ENCODE data around the gene STK17A.

Gene STK17A

GRCh38 chr7:43652364-43652763, 69.5 kb downstream of the STK17A start:
- no peak for TF ChIP-seq ZFP30 (CRISPR knock-in tag; IDR thresholded peaks at IDR 0.05)
- no peak for ATAC-seq

DNA sequence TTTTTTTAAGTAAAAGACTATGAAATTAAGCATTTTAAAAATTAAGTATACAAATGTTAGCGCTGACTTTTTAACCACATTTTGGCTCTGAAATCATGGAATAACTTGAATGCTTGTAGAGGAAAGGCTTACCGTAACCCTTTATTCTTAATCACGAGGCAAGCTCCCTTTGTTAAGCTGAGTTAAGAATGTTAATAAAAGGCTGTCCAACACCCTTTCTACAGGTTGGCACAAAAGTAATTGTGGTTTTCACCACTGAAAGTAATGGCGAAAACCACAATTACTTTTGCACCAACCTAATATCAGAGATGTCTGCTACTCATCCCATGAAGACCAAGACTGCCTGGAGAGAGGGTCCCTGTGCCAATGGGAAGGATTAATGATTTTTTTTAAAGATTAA, 70.6 kb downstream of the STK17A start:
- no peak for TF ChIP-seq RARB (CRISPR knock-in tag; IDR thresholded peaks at IDR 0.05)
- no peak for TF ChIP-seq ISL1 (CRISPR knock-in tag; IDR thresholded peaks at IDR 0.05)
- TF ChIP-seq ZNF8 (CRISPR knock-in tag; IDR thresholded peaks at IDR 0.05), result no peak
- no peak for TF ChIP-seq CSDC2 (CRISPR knock-in tag; IDR thresholded peaks at IDR 0.05)
- no peak for TF ChIP-seq ZNF565 (CRISPR knock-in tag; conservative IDR thresholded peaks at IDR 0.05; ENCODE audit: low read depth)
- TF ChIP-seq OSR1 (CRISPR knock-in tag; IDR thresholded peaks at IDR 0.05), result no peak
- no peak for TF ChIP-seq PATZ1 (CRISPR knock-in tag; IDR thresholded peaks at IDR 0.05; ENCODE audit: borderline replicate concordance)
- TF ChIP-seq, protein P1, sequence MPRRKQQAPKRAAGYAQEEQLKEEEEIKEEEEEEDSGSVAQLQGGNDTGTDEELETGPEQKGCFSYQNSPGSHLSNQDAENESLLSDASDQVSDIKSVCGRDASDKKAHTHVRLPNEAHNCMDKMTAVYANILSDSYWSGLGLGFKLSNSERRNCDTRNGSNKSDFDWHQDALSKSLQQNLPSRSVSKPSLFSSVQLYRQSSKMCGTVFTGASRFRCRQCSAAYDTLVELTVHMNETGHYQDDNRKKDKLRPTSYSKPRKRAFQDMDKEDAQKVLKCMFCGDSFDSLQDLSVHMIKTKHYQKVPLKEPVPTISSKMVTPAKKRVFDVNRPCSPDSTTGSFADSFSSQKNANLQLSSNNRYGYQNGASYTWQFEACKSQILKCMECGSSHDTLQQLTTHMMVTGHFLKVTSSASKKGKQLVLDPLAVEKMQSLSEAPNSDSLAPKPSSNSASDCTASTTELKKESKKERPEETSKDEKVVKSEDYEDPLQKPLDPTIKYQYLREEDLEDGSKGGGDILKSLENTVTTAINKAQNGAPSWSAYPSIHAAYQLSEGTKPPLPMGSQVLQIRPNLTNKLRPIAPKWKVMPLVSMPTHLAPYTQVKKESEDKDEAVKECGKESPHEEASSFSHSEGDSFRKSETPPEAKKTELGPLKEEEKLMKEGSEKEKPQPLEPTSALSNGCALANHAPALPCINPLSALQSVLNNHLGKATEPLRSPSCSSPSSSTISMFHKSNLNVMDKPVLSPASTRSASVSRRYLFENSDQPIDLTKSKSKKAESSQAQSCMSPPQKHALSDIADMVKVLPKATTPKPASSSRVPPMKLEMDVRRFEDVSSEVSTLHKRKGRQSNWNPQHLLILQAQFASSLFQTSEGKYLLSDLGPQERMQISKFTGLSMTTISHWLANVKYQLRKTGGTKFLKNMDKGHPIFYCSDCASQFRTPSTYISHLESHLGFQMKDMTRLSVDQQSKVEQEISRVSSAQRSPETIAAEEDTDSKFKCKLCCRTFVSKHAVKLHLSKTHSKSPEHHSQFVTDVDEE (CRISPR knock-in tag; IDR thresholded peaks at IDR 0.05), result no peak
- TF ChIP-seq, protein P2, sequence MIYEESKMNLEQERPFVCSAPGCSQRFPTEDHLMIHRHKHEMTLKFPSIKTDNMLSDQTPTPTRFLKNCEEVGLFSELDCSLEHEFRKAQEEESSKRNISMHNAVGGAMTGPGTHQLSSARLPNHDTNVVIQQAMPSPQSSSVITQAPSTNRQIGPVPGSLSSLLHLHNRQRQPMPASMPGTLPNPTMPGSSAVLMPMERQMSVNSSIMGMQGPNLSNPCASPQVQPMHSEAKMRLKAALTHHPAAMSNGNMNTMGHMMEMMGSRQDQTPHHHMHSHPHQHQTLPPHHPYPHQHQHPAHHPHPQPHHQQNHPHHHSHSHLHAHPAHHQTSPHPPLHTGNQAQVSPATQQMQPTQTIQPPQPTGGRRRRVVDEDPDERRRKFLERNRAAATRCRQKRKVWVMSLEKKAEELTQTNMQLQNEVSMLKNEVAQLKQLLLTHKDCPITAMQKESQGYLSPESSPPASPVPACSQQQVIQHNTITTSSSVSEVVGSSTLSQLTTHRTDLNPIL (CRISPR knock-in tag; IDR thresholded peaks at IDR 0.05; ENCODE audit: low read depth), result no peak
- TF ChIP-seq PPARA (CRISPR knock-in tag; IDR thresholded peaks at IDR 0.05; ENCODE audit: borderline replicate concordance), result no peak
- TF ChIP-seq ZFP3 (CRISPR knock-in tag; IDR thresholded peaks at IDR 0.05), result no peak
- no peak for TF ChIP-seq GLIS3 (CRISPR knock-in tag; IDR thresholded peaks at IDR 0.05)
- no peak for TF ChIP-seq ZC3H10 (CRISPR knock-in tag; IDR thresholded peaks at IDR 0.05)
- TF ChIP-seq ZNF70 (CRISPR knock-in tag; IDR thresholded peaks at IDR 0.05), result no peak
- ATAC-seq, result no peak

DNA sequence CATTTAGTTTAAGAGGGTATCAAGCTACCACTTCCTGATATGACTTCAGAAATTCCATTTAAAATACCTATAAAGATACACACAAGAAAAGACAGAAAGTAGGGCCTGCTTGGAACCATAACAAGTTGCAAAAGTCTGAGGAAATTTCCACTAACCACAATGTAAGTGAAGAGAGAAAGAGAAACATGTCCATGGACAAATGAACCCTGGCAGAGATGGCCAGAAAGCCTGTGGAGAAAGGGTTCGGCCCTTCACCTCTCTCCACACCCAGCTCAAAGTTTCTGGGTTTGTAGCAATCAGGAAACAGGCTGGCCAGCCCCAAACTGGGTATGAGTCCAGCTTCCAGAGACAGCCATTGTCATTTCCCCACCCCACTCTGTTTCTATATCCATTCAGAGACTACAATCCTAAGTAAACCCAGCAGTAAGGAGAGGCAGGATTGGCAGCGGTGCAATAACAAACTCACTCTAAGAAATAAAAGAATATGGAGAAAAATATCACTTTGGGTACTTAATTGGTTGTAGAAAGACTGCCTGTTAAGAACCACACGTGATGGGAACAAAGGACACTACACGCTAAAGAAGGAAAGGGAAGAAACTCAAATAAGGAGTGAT, 71.1 kb downstream of the STK17A start:
- no peak for TF ChIP-seq ARNTL (CRISPR knock-in tag; IDR thresholded peaks at IDR 0.05; ENCODE audit: borderline replicate concordance, low read depth)
- TF ChIP-seq ZNF8 (CRISPR knock-in tag; IDR thresholded peaks at IDR 0.05), result no peak
- no peak for TF ChIP-seq ZFP3 (CRISPR knock-in tag; IDR thresholded peaks at IDR 0.05)
- no peak for TF ChIP-seq ISL1 (CRISPR knock-in tag; IDR thresholded peaks at IDR 0.05)
- no peak for TF ChIP-seq OSR1 (CRISPR knock-in tag; IDR thresholded peaks at IDR 0.05)
- TF ChIP-seq, protein P1 (CRISPR knock-in tag; IDR thresholded peaks at IDR 0.05), result no peak
- no peak for ATAC-seq

GRCh38 chr7:43655584-43655983, 72.7 kb downstream of the STK17A start:
- no peak for ATAC-seq
- TF ChIP-seq ZFP3 (CRISPR knock-in tag; IDR thresholded peaks at IDR 0.05) (no peak), ESRRG (CRISPR knock-in tag; IDR thresholded peaks at IDR 0.05) (no peak), TOX (CRISPR knock-in tag; IDR thresholded peaks at IDR 0.05; ENCODE audit: borderline replicate concordance) (no peak), ISL1 (CRISPR knock-in tag; IDR thresholded peaks at IDR 0.05) (no peak), OSR1 (CRISPR knock-in tag; IDR thresholded peaks at IDR 0.05) (no peak), ARNTL (CRISPR knock-in tag; IDR thresholded peaks at IDR 0.05; ENCODE audit: borderline replicate concordance, low read depth) (no peak), POU6F1 (CRISPR knock-in tag; IDR thresholded peaks at IDR 0.05; ENCODE audit: borderline replicate concordance, low read depth) (no peak), GLIS3 (CRISPR knock-in tag; IDR thresholded peaks at IDR 0.05) (no peak), RARB (CRISPR knock-in tag; IDR thresholded peaks at IDR 0.05) (no peak), TCF4 (CRISPR knock-in tag; IDR thresholded peaks at IDR 0.05; ENCODE audit: borderline replicate concordance) (no peak)
- TF ChIP-seq, protein P1 (CRISPR knock-in tag; IDR thresholded peaks at IDR 0.05), result no peak

Data from SK-N-SH treated with all-trans-retinoic acid at 6 μM for 48 hours (cell line).